Muscle of back (tissue), 10 donors: ENCODE results near the gene DYNC1LI2. TPM values are rescaled to one million over a fixed set of nuclear protein-coding genes. Genes with fewer than 3 reads are reported as not detected.

Experiments used
- polyA plus RNA-seq, 10 donors: library from polyadenylated mRNA; unstranded; fragments of 120-200 nt; gene quantifications; one replicate each; pipeline ENCODE4 v1.2.1, GENCODE V29; 2013; ENCODE audit not compliant: insufficient read length in 10 of 10

Gene DYNC1LI2
- polyA plus RNA-seq, 10 donors: 68.8 to 117 (median 89.5) TPM

Other genes starting within 250 kb of the DYNC1LI2 start
- gene TK2, start 201.5 kb downstream of the DYNC1LI2 start, polyA plus RNA-seq: 10 to 100 TPM; 12.0 to 20.3 (median 15.8) TPM
- 10 to 100 TPM; 24.7 to 39.5 (median 26.5) TPM for gene CKLF, start 199.0 kb downstream of the DYNC1LI2 start, polyA plus RNA-seq
- gene CMTM1, start 185.2 kb downstream of the DYNC1LI2 start, polyA plus RNA-seq: 1 to 10 TPM; 2.7 to 8.6 (median 5.6) TPM
- gene CMTM2, start 172.1 kb downstream of the DYNC1LI2 start, polyA plus RNA-seq: under 1 TPM in 9 of 10 donors, not detected in 1; 0.26 to 0.79 (median 0.49) TPM
- gene CMTM3, start 146.9 kb downstream of the DYNC1LI2 start, polyA plus RNA-seq: 10 to 100 TPM; 48.9 to 73.7 (median 62.4) TPM
- gene CMTM4, start 54.9 kb downstream of the DYNC1LI2 start, polyA plus RNA-seq: 10 to 100 TPM in 6 of 10 donors, 1 to 10 TPM in 4; 8.5 to 15.5 (median 10.8) TPM
- gene TERB1, start 50.0 kb upstream of the DYNC1LI2 start, polyA plus RNA-seq: under 1 TPM in 2 of 10 donors, not detected in 8; 0.13 to 0.41 TPM
- gene NAE1, start 79.4 kb upstream of the DYNC1LI2 start, polyA plus RNA-seq: 10 to 100 TPM; 36.1 to 56.3 (median 44.6) TPM
- gene CA7, start 92.8 kb upstream of the DYNC1LI2 start, polyA plus RNA-seq: not detected
- 1 to 10 TPM; 2.1 to 3.8 (median 2.9) TPM for gene PDP2, start 128.9 kb upstream of the DYNC1LI2 start, polyA plus RNA-seq
- gene CDH16, start 167.3 kb upstream of the DYNC1LI2 start, polyA plus RNA-seq: under 1 TPM in 5 of 10 donors, not detected in 5; 0.07 to 0.31 (median 0.13) TPM
- gene RRAD, start 173.9 kb upstream of the DYNC1LI2 start, polyA plus RNA-seq: 10 to 100 TPM in 1 of 10 donors, 1 to 10 TPM in 9; 2.6 to 13.1 (median 4.7) TPM
- gene CIAO2B, start 182.8 kb upstream of the DYNC1LI2 start, polyA plus RNA-seq: 10 to 100 TPM; 71.1 to 99.3 (median 82.0) TPM
- 10 to 100 TPM; 22.3 to 28.6 (median 26.0) TPM for gene CES2, start 183.9 kb upstream of the DYNC1LI2 start, polyA plus RNA-seq
- gene CES3, start 209.7 kb upstream of the DYNC1LI2 start, polyA plus RNA-seq: under 1 TPM; 0.13 to 0.42 (median 0.30) TPM
- 1 to 10 TPM; 1.5 to 7.0 (median 2.9) TPM for gene CES4A, start 237.0 kb upstream of the DYNC1LI2 start, polyA plus RNA-seq